COR-L47 (cell line): ENCODE data around the gene RIPK3.

ENCODE experiments used
- DNase-seq: peaks from one replicate; lab custom pipeline; 2025; lab: John Stamatoyannopoulos, UW

RIPK3 gene

DNA sequence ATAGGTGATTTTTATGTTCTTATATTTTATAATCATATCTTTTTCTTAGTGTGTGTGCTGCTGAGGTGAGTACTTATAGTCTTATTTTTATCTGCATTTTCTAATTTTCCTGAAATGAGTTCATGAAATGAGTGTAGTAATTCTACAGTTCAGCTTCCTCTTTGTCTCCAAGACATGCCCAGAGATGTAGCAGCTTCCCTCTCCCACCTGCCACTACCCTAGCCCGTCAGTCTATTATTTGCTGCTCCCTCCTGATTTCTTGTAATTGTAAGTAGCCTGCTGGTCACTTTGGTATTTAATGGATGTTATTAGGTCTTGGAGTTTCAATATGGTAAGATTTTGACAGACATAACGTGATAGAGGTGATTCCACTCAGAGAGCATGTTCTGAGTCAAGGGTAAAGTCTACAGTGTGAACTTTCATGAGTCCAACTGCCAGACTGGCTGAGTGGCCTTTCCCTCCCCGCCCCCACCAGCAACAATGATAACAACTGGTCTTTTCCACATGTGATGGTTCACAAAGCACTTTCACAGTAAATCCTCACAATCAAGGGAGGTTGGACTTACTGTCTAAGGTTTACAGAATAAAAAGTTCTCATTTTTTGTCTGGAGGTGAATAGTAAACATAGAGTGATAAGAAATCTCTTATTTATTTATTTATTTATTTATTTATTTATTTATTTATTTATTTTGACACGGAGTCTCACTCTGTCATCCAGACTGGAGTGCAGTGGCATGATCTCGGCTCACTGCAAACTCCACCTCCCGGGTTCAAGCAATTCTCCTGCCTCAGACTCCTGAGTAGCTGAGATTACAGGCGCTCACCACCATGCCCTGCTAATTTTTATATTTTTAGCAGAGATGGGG is 4.2 kb upstream of the RIPK3 start:
- no peak for DNase-seq

DNA sequence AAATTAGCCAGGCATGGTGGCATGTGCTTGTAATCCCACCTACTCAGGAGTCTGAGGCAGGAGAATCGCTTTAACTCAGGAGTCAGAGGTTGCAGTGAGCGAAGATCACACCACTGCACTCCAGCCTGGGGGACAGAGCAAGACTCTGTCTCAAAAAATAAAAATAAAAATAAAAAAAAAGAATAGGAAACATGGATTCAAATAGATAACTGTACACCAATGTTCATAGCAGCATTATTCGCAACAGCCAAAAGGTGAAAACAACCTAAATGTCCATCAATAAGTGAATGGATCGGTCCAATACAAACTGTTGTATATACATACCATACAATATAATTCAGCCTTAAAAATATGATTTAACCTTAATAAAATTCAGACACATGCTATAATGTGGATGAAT is 3.1 kb upstream of the RIPK3 start:
- DNase-seq: no peak

DNA sequence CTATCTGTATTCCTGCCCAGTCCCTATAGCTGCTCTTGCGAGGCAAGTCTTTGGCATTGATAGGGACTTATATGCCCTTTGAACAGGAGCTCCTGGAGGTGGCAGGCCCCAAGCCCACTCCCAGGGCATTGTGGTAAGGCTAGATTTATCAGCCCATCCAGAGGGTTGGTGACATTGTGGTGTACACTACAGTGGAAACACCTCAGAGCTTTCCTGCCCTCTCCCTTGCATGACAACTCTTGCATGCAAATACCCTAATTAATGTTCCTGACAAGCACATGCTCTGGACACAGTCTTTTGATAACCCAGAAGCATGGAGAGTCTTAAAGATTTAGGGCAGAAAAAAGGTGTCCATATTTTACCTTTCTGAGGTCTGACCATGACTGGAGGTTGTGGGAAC is 815 bp upstream of the RIPK3 start:
- no peak for DNase-seq

DNA sequence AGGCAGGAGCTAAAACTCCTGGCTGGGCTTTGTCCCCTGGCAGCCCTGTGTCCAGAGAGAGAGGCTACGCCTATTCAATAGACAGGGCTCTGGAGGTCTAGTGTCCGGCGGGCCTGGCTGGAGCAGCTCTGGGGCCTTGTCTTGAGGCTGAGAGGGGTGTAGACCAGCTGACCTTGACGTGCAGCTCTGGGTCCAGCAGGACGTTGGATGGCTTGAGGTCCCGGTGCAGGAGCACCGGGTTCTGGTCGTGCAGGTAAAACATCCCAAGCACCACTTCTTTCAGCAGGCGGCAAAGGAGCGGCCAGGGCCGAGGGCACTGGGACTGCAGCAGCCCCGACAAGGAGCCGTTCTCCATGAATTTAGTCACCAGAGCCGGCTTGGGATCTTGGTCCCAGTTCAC is 948 bp downstream of the RIPK3 start:
- DNase-seq: no peak

DNA sequence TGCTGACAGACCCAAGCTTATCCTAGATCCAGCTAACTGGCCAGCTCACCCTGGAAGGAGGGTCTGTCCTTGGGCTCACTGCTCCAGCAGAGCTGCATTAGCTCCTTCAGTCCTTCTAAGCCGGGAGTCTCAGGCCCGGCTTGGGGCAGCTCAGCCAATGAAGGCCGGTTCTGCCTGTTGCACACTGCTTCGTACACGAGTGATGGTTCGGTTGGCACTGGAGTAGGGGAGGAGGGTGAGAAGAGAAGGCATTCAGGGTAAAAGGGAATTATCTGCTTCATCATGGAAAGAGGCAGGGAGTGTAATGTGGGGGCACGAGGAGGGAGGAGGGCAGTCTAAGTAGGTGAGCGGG is 2.0 kb downstream of the RIPK3 start:
- DNase-seq: no peak

DNA sequence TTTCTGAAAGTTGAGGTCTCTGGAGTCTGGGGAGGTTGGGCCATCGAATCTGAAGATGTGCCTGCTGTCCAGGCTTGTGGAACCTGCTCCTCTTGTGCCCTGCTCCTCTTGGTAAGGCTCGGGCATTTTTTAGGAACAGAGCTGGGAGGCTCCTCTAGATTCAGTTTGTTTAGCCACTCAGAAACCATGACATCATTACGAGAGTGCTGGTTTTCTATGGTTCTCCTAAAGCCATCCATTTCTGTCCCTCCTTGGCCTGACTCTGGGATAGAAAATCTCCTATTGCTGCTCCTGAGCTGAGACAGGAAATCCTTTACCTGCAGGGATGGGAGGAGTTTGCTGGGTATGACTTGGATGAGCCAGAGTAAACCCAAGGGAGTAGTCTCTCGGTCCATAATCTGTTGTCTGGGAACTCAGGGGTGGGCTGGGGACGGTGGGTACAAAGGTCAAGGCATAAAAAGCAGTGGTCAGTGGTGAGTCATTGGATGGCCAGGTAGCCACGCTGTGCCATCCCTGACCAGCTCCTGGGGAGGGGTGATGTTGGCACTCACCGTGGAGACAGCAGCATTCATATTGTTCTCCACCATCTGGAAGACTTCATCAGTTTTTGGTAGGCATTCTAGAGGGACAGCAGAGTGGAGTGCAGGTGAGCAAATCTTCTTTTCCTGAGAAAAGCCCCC is 2.5 kb downstream of the RIPK3 start:
- no peak for DNase-seq

DNA sequence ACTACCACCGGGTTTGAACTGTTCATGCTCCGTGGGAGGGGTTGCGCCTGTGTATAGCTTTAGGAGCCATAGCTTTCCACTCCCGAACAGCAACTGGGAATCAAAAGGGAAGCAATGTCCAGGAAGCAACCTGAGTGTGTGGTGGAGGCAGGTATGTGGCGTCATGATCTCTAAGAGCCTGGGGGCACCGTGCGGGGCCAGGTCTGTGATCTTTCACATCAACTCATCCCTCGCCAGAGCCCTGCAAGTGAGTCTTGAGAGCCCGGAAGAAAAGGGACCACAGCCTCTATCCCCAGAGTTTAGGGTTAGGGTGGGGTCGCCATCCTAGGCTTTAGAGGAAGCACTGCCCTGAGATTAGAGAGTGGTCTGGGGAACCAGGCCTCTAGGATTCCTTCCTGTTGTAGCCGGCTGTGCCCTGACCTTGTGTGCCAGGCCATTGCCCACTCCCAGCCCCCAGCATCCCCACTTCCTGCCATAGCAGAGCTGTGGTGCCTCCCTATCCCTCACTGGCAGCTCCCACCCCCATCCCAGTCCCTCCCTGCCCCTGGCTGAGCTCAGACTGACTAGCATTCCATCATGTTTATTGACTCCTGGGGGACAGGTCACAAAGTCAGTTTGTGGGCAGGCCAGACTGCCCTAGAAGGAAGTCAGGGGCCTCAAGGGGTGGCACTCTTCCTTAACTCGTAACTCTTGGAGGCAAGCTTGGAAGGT is 4.2 kb downstream of the RIPK3 start:
- DNase-seq: no peak

DNA sequence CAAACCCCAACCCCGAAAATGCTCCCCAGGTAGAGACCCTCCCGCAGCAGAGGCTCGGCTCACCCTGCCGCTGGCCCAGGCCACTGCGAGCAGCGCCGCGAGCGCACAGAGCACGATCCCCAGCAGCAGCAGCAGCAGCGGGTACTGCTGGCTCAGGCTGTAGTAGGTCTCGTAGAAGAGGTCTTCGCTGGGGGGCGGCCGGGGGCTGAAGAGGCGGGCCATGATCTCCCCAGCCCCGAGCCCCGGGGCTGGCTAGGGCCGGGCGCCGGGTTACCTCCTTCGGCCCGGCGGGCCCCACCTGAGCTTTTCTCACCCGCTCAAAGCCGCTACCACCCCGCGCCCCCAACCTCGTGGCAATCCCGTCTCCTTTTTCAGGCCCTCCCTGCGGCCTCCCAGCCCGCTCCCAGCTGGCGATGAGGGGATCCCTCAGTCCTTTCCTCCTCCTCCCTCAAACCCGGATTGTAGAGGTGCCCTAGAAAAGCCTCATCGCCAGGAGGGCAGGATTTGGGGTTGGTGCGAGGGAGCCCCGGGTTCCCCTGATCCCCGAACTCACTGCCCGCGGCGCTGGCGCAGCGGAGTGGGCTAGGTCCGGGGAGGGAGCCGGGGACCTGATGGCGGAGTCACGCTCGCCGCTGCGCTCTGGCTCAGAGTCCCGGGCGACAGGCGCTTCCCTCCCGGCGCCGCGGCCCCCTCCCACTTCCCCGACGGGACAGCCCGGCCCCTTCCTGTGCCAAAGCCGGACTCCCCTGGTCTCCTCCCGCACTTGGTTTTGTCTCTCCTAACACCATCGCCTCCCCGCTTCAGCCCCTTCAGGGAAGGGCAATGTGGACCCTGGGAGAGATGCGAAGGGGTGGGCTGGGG is 5.1 kb downstream of the RIPK3 start, which contains the start of gene ADCY4:
Gene ADCY4 (minus strand): TSS at position 641 of the 861 bp plus-strand sequence. CDS start 419 bp downstream, at position 222.
- DNase-seq: no peak

DNA sequence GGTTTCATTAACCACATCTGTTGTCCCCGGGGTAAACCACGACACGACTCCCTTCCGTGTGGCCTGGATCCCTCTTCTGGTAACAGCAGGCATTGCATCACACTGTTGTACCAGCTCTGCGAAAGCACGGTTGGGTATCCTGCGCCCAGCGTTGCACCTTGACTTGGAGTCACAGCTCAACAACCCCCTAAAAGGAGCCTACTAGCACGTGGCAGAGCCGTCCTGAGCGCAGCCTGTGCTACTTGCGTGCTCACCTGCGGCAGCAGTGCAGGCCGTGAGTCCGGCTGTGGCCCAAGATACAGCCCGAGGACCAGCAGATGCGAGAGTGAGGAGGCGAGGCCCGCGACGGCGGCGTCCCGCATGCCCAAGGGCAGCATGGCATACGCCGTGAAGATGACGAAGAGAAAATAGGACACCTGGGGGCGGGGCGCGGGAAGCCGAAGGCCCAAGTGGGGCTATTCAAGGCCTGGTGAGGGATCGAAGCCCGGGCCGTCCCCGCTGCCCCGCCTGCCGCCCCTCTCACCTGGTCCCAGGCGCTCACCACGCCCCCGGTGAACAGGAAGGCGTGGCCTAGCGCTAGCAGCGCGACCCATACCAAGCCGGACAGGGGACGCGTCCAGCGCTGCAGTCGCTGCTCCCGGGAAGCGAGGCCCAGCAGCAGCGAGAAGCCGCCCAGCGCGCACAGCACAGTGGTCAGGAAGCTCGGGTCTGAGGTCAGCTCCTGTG is 7.4 kb downstream of the RIPK3 start:
- DNase-seq: peak; percentile 79

DNA sequence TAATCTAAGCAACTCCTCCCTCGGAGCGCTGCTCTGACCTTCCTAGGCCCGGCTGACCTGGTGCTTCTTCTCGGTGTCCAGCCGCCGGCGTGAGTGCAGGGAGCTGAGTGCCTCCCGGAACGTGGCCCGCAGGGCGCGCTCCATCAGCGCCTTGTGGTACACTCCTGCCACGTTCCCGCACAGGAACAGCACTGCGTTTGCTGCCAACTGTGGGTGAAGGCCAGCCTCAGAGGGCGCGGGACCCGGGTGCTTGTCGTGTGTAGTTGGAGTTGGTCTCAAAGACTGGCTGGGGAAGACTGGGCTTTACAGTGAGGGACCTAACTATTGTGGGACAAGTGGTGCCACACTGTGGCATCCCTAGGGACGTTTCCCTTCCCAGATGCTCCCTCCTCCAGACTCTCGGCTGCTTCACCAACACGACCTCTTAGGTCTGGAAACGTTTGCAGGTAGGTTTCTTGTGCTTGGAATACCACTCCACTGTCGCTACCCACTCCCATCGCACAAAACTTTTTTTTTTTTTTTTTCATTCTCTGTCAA is 8.0 kb downstream of the RIPK3 start:
- no peak for DNase-seq

DNA sequence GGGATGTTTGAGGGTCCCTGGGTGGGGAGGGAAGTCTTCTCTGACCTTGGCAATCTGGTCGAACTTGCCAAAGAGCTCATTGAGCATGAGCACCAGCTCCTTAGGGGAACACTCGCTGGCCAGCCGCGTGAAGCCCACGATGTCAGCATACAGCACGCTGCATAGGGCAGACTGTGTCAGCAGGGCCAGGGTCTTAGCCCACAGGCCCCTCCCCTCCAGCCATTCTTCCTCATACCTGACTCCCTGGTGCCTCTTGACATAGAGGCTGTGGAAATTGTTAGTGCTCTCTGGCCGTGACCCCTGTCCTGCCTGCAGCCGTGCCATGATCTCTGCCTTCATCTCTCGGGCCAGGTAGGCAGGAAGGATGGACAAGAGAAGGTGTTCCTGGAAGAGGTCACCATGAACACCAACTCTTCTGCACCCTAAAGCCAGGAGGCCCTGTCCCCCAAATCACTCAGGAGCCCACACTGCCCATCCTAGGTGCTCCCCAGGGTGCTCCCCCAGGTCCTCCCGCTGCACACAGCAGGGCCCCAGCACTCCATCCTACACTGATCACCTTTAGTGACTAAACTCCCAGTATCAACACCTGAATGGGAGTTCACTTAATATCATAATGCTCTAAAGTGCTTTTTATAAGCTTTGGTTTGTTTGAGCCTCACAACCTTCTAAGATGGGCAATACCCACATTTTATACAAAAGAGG is 8.7 kb downstream of the RIPK3 start:
- no peak for DNase-seq

DNA sequence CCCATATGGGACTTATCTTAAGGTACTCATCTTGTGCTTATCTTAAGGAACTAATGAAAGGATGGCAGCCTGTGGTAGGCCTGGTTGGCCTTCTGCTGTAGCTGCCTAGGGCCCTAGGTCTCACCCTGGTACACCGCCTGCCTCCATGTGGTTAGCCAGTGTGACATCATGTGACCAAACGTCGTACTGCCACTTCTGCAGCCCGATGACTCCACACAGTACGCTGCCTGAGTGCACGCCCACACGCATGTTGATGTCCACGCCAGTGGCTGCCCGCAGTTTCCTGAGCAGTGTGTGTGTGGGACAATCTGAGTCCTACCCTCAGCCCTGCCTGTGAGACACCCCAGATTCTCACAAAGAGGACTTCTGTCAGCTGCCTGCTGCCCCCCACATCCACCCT is 10.1 kb downstream of the RIPK3 start:
- no peak for DNase-seq

DNA sequence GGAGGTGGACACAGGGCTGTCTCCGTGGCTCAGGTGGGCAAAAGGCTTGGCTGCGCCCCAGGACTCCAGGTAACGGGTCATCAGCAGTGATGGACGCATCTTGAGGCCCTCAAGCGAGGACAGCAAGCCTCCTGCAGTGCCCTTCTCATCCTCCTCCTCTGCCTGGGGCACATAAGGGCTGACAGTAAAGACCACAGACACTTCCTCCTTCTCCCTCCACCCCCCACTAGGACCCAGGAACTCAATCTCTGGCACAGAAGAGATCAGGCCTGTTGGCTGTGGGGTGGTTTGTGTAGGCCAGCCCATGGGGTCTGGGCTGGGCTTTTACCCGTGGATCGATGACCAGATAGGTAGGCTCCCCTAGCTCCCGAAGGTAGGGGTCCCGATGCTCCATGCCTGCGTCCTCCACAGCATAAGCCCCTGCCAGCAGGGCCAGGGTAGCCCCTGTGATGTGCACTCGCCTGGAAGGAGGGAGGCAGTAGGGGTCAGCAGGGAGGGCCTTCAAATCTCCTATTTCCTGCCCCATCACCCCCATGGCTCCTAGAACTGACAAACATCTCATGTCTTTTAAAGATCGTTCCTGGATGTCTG is 10.6 kb downstream of the RIPK3 start:
- no peak for DNase-seq

DNA sequence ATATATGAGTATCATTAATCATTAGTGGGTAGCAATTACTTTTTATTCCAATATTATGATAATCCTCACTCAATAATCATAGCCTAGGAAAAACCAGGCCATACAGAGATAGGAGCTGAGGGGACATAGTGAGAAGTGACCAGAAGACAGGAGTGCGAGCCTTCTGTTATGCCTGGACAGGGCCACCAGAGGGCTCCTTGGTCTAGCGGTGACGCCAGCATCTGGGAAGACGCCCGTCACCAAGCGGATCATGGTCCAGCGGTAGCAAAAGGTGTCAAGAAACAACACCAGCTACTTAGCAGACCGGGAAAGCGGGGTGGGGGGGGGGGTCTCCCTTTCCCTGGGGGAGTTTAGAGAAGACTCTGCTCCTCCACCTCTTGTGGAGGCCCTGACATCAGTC is 11.9 kb downstream of the RIPK3 start:
- DNase-seq: peak; percentile 3

DNA sequence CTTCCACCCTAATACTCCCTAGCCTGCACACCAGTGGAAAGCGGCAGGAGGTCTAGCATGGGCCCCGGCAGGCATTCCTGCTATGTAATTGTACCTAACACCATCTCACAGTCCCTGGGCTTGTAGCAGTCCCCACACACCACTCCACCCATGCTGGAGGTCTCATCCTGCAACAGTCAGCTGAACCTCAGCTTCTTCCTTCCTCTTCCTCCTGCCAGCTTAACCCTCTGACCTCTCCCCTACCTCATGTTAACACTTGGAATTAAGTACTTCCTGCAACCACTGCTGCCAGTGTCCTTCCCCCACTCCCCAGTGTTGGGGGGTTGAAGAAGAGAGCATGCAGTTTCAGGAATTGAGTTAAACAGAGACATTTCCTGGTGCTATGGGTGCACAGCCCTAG is 12.5 kb downstream of the RIPK3 start:
- no peak for DNase-seq

DNA sequence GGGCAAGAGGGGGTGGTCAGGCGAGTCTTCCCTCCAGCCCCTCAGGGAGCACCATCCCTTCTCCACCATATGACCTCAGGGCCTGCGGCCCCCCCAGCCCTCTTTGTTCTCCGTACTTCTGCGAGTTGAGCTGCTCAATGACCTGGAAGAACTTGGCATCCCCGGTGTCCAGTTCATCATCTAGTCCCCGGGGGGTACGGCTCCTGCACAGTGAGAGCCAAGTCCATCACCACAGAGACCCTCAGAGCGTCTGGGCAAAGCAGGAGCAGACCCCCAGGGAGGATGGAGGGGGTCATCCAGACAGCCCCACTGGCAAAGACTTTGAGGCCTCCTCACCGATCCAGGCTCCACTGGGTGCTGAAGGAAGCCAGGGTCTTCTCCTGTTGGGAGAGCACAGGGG is 13.8 kb downstream of the RIPK3 start:
- no peak for DNase-seq

DNA sequence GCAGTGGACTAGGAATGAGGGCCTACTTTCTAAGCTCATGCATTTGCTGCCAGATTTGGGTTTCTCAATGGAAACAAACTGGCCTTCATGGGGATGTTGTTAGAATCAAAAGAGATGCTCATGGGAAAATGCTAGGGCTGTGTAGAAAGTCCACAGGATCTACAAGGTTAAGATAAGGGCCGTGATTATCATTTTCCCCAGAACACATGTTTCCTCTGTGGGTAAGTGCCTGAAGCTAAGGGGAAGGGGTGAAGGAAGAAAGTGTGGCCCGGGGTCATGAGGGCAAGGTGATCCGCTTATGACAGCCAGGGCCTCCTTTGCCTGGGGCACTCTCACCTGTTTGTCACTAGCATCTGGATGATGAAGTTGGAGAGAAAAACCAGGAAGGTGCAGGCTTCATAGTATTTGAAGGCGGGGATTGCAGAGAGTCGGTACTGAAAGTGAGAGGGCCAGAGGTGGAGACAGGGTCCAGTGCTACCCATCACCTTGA is 14.7 kb downstream of the RIPK3 start:
- no peak for DNase-seq

DNA sequence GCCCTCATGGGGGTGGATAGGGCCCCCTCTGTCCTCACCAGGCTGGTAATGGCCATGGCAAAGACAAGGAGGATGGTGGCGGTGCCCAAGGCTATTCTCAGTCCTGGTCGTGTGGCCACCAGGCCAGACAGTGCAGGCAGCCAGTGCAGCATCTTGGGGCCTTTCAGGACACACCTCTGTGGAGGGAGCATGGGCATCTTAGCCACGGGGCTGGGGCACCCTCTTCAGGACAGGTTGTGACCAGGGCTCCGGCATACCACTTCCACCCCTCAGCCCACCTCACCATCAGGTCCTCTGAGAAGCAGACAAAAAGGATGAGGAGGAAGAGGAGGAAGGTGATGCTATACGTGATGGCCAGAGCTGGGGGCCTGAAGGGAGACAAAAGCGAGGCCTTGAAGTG is 15.8 kb downstream of the RIPK3 start:
- no peak for DNase-seq

DNA sequence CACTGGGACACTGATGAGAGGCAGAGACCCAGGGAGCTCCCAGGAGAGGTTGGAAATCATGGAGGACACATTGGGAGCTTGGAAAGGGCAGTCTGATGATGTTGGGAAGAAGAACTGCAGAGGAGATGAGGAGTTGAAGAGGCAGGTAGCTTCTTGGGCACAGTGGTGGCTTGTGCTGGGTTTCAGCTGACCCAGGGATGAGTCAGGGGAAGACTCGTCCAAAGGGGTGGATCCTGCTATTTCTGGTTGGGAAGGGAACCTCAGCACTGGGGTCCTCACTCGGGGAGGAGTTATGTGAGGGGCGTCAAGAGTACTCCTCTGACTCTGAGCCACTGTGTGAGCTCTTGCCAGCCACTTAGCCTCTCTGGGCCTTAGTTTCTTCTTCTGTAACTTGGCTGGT is 16.4 kb downstream of the RIPK3 start:
- DNase-seq: no peak

DNA sequence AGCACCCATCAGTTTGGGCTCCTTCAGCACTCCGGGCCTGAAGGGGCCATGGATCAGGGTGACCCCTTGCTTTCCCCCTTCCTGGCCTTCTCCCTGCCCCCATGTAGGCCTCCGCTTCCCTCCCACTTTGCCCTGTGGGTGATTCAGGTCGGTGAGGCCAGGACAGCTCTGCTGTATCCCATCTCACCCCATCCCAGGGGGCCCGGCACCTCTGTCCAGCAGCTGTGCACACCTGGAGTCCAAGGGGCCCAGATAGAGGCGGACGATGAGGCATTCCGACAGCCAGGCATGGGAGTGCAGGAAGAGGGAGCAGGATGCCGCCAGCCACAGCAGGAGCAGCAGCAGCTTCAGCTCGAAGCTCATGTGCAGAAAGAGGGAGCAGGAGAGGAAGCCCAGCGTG is 17.1 kb downstream of the RIPK3 start:
- no peak for DNase-seq
